Measurements from ENCODE around the gene SH3BP2. TPM values are rescaled to one million over a fixed set of nuclear protein-coding genes. Genes with fewer than 3 reads are reported as not detected.

SH3BP2 gene
- total and polyA plus RNA-seq, 10 of the 15 experiments (the other 5 are each of a cell fraction or from before 2014, with no cell fraction given): 1.1 to 61.8 (median 23.9) TPM

DNA sequence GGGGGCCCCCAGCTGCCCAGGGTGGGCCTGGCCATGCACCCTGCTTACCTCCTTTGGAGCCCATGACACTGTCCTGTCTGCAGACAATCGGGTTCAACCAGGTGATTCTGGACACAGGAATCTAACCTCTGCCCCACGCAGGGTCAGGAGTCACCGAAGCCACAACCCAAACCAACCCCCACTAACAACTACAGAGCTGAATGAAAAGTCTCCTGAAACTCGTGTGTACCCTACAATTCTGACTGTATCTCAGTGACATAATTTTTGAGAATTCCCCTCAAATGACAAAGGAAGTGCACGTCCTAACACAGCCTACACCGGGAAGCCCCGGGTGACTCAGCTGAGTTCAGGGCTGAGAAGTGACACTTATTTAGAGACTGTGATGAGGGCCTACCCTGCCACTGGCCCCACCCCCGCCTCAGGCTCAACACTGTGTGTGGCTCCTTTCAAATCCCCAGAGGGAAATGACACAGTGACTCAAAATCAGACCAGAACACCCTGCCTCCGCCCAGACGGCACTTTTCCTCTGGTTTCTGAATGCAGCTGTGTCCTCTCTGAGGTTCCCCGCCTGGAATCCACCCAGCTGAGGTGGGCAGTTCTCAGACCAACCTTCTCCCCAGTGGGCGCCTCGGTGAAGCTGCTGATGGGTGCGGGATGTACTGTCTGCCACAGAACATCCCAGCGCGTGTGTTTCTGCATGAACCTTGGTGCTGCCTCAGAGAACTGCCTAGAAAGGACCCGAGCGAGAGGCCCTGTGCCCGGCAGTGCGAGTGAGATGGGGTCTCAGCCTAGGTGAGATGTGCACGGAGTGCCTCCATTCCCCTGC lies 46.7 kb upstream of the SH3BP2 start (continued):
- TF ChIP-seq, protein P1, sequence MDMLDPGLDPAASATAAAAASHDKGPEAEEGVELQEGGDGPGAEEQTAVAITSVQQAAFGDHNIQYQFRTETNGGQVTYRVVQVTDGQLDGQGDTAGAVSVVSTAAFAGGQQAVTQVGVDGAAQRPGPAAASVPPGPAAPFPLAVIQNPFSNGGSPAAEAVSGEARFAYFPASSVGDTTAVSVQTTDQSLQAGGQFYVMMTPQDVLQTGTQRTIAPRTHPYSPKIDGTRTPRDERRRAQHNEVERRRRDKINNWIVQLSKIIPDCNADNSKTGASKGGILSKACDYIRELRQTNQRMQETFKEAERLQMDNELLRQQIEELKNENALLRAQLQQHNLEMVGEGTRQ (IDR thresholded peaks at IDR 0.05; ENCODE audit: borderline replicate concordance, low read depth, low read length): no peak
- TF ChIP-seq ATF2 (IDR thresholded peaks at IDR 0.05; ENCODE audit: low read length) (peak; percentile 99), HSF1 (IDR thresholded peaks at IDR 0.05; ENCODE audit: low read depth, low read length) (no peak), SMC3 (IDR thresholded peaks at IDR 0.05; ENCODE audit: borderline replicate concordance, low read length) (peak; percentile 27), POU2F2 (IDR thresholded peaks at IDR 0.05; ENCODE audit: borderline replicate concordance, low read depth, low read length) (peak; percentile 82; the same call in 2 of the 3 replicates), CTCF (IDR thresholded peaks at IDR 0.05 in 2 of 3, conservative IDR thresholded peaks at IDR 0.05 in 1 of 3; ENCODE audit: control insufficient read depth in 2 of 3, extremely low read depth in 1 of 3, insufficient read depth in 1 of 3, low read depth in 3 of 3, low read length in 3 of 3) (no peak), PML (IDR thresholded peaks at IDR 0.05; ENCODE audit: low read length) (peak; percentile 93), MXI1 (IDR thresholded peaks at IDR 0.05; ENCODE audit: low read depth, low read length) (peak; percentile 53), NR2C1 (IDR thresholded peaks at IDR 0.05) (peak; percentile 94), NFYB (IDR thresholded peaks at IDR 0.05; ENCODE audit: insufficient read depth, low read depth, low read length) (peak; percentile 13; the same call in 1 of the 2 replicates), NFIC (IDR thresholded peaks at IDR 0.05; ENCODE audit: low read depth, low read length) (peak; percentile 100), CREM (IDR thresholded peaks at IDR 0.05; ENCODE audit: low read depth) (peak; percentile 97)
- TF ChIP-seq, protein P2, sequence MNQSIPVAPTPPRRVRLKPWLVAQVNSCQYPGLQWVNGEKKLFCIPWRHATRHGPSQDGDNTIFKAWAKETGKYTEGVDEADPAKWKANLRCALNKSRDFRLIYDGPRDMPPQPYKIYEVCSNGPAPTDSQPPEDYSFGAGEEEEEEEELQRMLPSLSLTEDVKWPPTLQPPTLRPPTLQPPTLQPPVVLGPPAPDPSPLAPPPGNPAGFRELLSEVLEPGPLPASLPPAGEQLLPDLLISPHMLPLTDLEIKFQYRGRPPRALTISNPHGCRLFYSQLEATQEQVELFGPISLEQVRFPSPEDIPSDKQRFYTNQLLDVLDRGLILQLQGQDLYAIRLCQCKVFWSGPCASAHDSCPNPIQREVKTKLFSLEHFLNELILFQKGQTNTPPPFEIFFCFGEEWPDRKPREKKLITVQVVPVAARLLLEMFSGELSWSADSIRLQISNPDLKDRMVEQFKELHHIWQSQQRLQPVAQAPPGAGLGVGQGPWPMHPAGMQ (IDR thresholded peaks at IDR 0.05; ENCODE audit: borderline replicate concordance): no peak
- TF ChIP-seq, protein P3, sequence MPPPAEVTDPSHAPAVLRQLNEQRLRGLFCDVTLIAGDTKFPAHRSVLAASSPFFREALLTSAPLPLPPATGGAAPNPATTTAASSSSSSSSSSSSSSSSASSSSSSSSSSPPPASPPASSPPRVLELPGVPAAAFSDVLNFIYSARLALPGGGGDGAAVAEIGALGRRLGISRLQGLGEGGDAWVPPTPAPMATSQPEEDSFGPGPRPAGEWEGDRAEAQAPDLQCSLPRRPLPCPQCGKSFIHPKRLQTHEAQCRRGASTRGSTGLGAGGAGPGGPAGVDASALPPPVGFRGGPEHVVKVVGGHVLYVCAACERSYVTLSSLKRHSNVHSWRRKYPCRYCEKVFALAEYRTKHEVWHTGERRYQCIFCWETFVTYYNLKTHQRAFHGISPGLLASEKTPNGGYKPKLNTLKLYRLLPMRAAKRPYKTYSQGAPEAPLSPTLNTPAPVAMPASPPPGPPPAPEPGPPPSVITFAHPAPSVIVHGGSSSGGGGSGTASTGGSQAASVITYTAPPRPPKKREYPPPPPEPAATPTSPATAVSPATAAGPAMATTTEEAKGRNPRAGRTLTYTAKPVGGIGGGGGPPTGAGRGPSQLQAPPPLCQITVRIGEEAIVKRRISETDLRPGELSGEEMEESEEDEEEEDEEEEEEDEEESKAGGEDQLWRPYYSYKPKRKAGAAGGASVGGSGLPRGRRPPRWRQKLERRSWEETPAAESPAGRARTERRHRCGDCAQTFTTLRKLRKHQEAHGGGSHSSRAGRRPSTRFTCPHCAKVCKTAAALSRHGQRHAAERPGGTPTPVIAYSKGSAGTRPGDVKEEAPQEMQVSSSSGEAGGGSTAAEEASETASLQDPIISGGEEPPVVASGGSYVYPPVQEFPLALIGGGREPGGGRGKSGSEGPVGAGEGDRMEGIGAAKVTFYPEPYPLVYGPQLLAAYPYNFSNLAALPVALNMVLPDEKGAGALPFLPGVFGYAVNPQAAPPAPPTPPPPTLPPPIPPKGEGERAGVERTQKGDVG (CRISPR knock-in tag; IDR thresholded peaks at IDR 0.05): no peak
